Muscle layer of duodenum (tissue), 2 donors: ENCODE results near the gene MIDN.
A peak's percentile ranks its signal among the peaks of the same experiment; 100 is the strongest.

Experiments used
- H3K27ac ChIP-seq: one replicate; pipeline ENCODE4 v1.7.0; 2013; ENCODE audit warnings: mild to moderate bottlenecking, low read length
- H3K27me3 ChIP-seq: one replicate; pipeline ENCODE4 v1.7.0; 2013; ENCODE audit warnings: low read depth, mild to moderate bottlenecking, control low read depth, low read length
- H3K36me3 ChIP-seq, 2 donors: one replicate each; pipeline ENCODE4 v1.7.0; 2013; ENCODE audit warnings: low read length in 2 of 2, control low read depth in 1 of 2, mild to moderate bottlenecking in 1 of 2; ENCODE audit not compliant: insufficient read depth in 2 of 2, control insufficient read depth in 1 of 2
- H3K4me1 ChIP-seq, 2 donors: one replicate each; pipeline ENCODE4 v1.7.0; 2013; ENCODE audit warnings: low read length in 2 of 2, mild to moderate bottlenecking in 2 of 2, control low read depth in 1 of 2, moderate library complexity in 1 of 2; ENCODE audit not compliant: insufficient read depth in 2 of 2, control insufficient read depth in 1 of 2
- H3K4me3 ChIP-seq, 2 donors: one replicate each; pipeline ENCODE4 v1.7.0; 2013; ENCODE audit warnings: low read length in 2 of 2, low read depth in 1 of 2, mild to moderate bottlenecking in 1 of 2
- H3K9me3 ChIP-seq, 2 donors: one replicate each; pipeline ENCODE4 v1.7.0; 2013; ENCODE audit warnings: low read length in 2 of 2, control low read depth in 1 of 2, mild to moderate bottlenecking in 1 of 2; ENCODE audit not compliant: control insufficient read depth in 1 of 2
- donor health status: healthy.

Gene MIDN

DNA sequence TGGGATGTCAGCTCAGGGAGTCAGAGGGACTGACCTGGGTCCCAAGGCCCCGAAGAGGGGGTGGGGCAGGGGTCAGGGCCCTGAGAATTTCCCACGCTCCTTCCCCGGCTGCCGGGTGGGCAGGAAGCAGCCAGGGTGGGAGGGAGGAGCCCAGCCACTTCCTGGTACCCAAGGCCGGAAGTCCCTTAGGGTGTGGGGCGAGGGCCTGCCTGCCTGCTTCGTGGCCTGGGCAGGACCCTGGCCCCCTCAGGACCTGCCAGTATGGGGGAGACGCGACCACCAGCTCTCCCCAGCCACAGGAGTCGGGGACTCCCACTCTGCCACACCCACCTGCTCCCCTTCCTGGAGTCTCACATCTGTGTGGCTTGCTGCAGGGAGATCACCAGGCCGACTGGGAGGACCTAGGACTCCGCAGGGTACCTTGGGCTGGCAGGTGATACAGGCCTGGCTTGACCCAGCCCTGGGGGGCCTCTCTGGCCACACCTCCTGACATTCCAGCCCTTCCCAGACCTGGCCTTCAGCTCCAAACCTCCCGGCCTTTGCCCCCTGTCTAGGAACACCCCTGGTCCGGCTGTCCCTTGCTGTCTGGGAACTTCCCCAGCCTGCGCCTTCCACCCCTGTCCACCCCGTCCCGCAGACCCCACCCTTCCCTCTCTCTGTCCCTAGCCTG, 11.0 kb downstream of the MIDN start:
- Histone ChIP-seq H3K27me3 (no peaks in the 10 kb centered on the region), H3K9me3 (no peaks in the 10 kb centered on the region), H3K4me1 (peaks cover 20 to 66% of the 10 kb centered on the region in 2 donors), H3K36me3 (peaks cover 21 to 31% of the 10 kb centered on the region in 2 donors), H3K4me3 (peak overlapping the region; percentile 21 to 39), H3K27ac (peak overlapping the region; percentile 86)

- H3K27ac ChIP-seq = peak overlapping the region; percentile 86
- H3K27me3 ChIP-seq = no peaks in the 10 kb centered on the region
- H3K9me3 ChIP-seq = no peaks in the 10 kb centered on the region
- peaks cover 17 to 59% of the 10 kb centered on the region in 2 donors for H3K4me1 ChIP-seq
- H3K4me3 ChIP-seq = peak overlapping the region in 1 of 2 donors; percentile 75
- H3K36me3 ChIP-seq = peaks cover 13 to 25% of the 10 kb centered on the region in 2 donors
Observed at GRCh38 chr19:1259876-1260748, 11.7 kb downstream of the MIDN start.

DNA sequence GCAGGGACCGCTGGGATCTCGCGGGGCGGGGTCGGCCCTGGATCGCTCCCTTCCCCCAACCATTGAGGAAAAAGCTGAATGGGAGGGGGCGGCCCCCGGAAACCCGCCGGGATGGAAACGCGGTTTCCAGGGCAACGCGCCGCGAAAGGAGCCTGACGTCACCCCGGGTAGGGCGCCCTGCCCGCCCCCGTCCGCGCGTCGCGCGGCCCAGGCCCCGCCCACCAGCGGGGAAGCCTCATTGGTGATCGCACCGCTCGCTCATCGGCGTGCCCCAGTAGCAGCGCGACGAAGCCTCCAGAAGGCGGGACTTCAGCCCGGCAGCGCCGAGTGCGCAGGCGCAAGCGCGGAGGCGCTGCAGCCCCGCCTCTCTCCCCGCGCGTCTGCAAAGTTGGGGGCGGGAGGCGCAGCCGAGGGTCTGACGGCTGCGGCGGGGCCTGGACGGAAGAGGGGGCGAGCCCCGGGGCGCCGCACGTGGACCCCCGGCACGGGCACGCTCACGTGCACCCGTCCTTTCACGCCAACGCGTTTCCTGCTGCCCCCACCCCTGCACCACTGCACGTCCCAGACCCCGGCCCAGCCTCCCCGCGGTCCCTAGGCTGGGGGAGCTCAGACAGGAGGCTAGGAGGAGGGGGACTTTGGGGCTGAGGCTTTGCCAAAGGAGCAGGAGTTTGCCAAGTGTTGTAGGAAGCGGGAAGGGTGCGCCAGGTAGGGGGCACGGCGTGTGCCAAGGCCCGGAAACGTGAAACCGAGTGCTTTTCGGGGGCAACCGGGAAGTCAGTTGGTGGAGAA, 12.6 kb downstream of the MIDN start:
- Histone ChIP-seq H3K27me3 (no peaks in the 10 kb centered on the region), H3K4me3 (peak overlapping the region; percentile 73 to 75), H3K9me3 (no peaks in the 10 kb centered on the region), H3K27ac (peak overlapping the region; percentile 92), H3K4me1 (peaks cover 17 to 58% of the 10 kb centered on the region in 2 donors), H3K36me3 (peaks cover 5 to 16% of the 10 kb centered on the region in 2 donors)

- H3K27ac ChIP-seq = peak overlapping the region; percentile 92
- no peaks in the 10 kb centered on the region for H3K9me3 ChIP-seq
- H3K4me1 ChIP-seq = peaks cover 17 to 59% of the 10 kb centered on the region in 2 donors
- H3K4me3 ChIP-seq = peak overlapping the region; percentile 73 to 75
- H3K27me3 ChIP-seq = no peaks in the 10 kb centered on the region
- peaks cover 3 to 13% of the 10 kb centered on the region in 2 donors for H3K36me3 ChIP-seq
Observed at GRCh38 chr19:1261538-1261797, 13.1 kb downstream of the MIDN start.

- peaks cover 17 to 59% of the 10 kb centered on the region in 2 donors for H3K4me1 ChIP-seq
- peak overlapping the region; percentile 73 to 75 for H3K4me3 ChIP-seq
- H3K27ac ChIP-seq = peak overlapping the region; percentile 92
- H3K9me3 ChIP-seq = no peaks in the 10 kb centered on the region
- H3K36me3 ChIP-seq = peaks cover 0 to 8% of the 10 kb centered on the region in 2 donors
- no peaks in the 10 kb centered on the region for H3K27me3 ChIP-seq
Observed at GRCh38 chr19:1261798-1262622, 13.6 kb downstream of the MIDN start.

GRCh38 chr19:1262623-1263123, 14.3 kb downstream of the MIDN start:
- Histone ChIP-seq H3K27ac (peak overlapping the region; percentile 92), H3K9me3 (no peaks in the 10 kb centered on the region), H3K27me3 (no peaks in the 10 kb centered on the region), H3K4me3 (no peak overlapping the region), H3K36me3 (peaks cover 0 to 3% of the 10 kb centered on the region in 2 donors), H3K4me1 (peaks cover 21 to 61% of the 10 kb centered on the region in 2 donors)

DNA sequence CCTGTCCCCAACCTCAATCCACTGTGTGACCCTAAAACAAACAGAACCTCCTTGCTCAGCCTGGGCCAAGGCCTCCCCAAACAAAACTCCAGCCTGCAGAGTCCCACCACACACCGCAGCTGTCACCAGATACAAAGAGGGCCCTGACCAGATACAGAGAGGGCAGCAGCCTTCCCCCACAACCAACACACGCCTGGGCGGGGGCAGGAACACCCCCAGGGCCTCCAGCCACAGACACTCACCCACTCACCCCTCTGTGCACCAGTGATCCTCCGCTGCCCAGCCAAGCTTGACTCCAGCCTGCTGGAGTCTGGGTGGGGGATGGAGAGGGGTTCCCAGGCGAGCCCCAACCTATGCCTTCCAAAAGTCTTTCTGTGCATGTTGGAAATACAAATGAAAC, 14.8 kb downstream of the MIDN start:
- Histone ChIP-seq H3K27me3 (no peaks in the 10 kb centered on the region), H3K9me3 (no peaks in the 10 kb centered on the region), H3K4me3 (no peak overlapping the region), H3K36me3 (no peaks in the 10 kb centered on the region), H3K27ac (peak overlapping the region; percentile 92), H3K4me1 (peaks cover 20 to 61% of the 10 kb centered on the region in 2 donors)

DNA sequence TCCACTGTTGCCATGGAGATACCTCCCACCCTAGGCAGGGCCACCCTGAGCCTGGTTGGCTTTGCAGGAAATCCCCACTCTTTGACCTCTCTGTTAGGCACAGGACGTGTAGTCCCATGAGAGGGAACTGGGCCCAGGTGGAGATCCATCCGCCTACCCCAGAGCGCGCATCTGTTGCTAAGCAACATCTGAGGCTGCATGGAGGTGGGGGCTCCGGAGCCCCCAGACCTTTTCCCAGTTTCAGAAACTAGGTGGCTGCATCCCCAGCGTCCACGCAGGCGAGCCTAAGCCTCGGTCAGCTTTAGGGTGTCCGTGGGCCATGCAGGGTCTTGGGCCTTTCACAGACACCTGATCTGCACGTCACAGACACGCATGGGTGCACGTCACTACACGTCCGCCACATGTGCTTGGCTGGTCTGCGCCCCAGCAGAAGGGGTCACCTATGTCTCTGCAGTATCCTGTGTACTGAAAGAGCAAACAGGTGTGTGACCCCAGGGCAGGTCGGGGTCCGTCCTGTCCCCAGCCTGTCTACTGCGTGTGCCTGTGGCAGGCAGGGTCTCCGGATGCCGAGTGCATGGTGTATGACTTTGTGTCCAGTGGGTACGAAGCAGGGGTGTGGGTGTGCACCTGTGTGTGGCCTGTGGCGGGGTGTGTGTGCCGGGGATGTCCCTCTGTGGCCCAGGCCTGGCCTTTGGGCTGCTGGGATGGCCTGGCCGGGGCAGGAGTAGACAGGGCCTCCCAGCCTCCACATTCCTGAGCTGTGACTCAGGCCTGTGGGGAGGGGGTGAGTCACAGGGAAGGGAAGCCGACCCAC, 16.6 kb downstream of the MIDN start:
- no peak overlapping the region for H3K4me3 ChIP-seq
- H3K27ac ChIP-seq = peak overlapping the region; percentile 45
- peaks cover 15 to 65% of the 10 kb centered on the region in 2 donors for H3K4me1 ChIP-seq
- H3K9me3 ChIP-seq = no peaks in the 10 kb centered on the region
- peaks cover 0 to 5% of the 10 kb centered on the region in 2 donors for H3K36me3 ChIP-seq
- H3K27me3 ChIP-seq = no peaks in the 10 kb centered on the region

GRCh38 chr19:1265615-1266128, 17.3 kb downstream of the MIDN start:
- H3K27me3 ChIP-seq = no peaks in the 10 kb centered on the region
- peak overlapping the region; percentile 16 to 61 for H3K4me3 ChIP-seq
- peaks cover under 1 to 5% of the 10 kb centered on the region in 2 donors for H3K36me3 ChIP-seq
- peak overlapping the region; percentile 63 for H3K27ac ChIP-seq
- no peaks in the 10 kb centered on the region for H3K9me3 ChIP-seq
- H3K4me1 ChIP-seq = peaks cover 18 to 65% of the 10 kb centered on the region in 2 donors
